GM18502 (cell line): ENCODE measurements around the gene L3MBTL2.

ENCODE experiments used
- ATAC-seq: cut with Tn5 transposase; IDR thresholded peaks from one replicate; pipeline ENCODE4 v1.9.1; 2021; ENCODE audit warnings: mild to moderate bottlenecking; ENCODE audit not compliant: unreplicated experiment, poor library complexity

The L3MBTL2 gene

DNA sequence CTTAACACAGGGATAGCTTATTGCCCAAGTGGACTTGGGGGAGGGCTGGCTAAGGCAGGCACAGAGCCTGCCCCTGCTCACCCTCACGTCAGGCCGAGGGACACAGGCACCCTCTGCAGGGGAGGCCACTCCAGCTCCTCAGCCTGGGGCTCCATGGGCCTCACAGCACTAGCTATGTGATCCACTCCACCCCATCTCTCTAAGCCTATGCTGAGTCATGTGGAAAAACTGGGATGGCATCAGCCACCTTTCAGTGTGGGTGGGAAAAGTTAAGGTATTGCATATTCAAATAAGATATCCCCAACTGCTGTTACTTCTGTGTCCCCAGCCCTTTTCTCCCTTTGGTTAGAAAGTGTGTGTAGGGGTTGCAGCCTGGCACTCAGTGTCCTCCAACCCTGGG is 58.6 kb downstream of the L3MBTL2 start:
- no peak for ATAC-seq

DNA sequence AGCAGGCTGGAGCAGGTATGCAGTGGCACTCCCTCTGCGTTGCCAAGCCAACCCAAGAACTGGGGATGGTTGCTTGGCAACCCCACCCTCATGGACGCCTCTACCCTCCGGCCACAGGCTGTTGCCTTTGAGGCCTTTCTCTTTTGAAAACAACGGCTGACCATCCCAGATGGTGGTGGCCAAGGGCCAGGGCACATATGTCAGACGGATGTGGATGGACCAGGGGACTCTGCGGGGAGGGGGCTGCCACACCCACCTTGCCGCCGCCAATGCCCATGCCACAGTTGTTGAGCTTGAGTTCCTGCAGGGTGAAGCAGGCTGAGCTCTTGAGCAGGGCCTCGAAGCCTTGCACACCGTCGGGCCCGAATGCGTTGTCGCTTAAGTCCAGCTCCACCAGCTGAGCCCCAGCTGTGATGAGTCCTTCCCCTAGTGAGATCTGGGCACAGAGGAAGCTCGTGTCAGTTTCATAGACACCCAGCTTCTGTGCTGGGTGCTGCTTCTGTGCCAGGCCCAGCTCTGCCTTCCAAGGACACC is 59.4 kb downstream of the L3MBTL2 start:
- no peak for ATAC-seq

DNA sequence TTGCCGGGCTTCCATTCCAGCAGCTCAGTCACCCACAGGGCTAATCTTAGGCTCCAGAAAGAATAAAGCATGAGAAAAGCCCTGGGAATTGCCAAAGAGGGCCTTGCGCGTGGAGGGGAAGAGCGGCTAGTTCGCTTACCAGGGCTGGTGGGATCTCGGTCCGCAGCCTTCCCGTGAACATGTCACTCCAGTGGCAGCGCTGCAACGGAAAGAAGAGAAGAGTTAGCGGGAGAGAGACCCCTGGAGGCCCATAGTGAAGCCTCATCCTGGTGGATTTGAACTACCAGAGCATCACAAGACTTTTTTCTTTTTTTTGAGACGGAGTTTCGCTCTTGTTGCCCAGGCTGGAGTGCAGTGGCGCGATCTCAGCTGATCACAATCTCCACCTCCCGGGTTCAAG is 62.8 kb downstream of the L3MBTL2 start:
- ATAC-seq = no peak

DNA sequence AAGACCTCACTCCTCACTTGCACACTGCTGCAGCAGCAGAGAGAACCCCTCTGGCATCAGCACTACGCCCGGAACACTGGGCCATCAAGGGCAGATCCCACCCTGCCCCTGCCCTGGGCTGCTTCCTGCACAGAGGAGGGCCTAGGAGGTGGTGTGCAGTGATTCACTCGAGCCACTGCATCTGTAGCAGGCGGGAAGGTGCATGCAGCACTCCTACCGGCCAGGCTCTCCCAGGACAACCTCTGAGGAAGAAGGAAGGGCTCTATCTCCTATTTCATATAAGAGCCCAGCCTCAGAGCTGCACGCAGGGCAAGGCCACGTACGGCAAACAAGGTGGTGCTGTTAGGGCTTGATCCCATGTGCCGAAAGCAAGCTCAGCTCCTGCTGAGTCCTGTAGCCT is 66.7 kb downstream of the L3MBTL2 start:
- no peak for ATAC-seq

DNA sequence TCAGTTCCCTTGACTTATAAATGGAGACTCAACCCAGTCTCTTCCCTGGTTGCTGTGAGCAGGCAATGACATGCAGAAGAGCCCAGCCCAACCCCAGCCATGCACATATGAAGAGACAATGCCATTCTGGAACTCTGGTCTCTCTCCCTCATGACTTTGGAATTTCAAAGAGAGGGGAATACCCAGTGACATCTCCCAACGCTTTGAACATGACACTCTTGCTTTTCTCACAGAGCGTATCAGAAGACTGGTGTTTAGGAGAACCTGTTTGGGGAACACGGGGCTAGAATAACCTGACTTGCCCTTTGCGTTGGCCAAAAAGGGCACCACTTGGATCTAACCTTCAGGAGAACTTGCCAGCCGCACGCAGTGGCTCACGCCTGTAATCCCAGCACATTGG is 68.0 kb downstream of the L3MBTL2 start:
- ATAC-seq = no peak

DNA sequence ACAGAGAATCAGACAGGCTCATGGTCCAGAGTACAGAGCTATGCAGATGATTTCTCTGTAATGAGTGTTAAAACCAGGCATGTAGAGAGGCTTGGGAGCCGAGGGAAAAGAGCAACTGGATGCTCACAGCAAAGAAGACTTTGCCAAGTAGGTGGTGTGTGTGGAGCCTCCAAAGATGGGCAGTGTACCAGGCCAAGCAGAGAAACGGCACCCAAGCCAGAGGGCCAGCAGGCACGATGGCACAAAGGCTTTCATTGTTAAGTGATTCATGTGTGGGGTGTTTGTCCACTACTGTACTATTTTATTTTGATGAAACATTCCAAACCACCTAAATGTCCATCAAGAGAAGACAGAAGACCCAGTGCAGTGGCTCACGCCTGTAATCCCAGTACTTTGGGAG is 69.7 kb downstream of the L3MBTL2 start:
- no peak for ATAC-seq

DNA sequence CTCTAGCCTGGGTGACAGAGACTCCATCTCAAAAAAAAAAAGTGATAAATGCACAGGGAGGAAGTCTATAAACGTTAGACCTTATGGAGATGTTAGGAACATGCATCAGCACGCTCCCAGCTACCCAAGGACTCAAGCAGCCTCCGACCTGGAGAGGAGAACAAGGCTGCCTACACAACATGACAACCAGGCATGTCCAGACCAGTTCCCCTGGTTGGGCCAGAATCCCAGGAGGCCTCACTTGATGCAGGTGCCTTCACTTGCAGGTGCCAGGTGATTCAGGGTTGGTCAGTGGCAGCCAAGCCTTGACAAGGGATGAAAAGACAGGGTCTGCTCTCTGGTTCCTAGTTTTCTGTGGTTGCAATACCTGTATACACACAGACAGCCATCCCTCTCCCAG is 75.0 kb downstream of the L3MBTL2 start:
- ATAC-seq = no peak

DNA sequence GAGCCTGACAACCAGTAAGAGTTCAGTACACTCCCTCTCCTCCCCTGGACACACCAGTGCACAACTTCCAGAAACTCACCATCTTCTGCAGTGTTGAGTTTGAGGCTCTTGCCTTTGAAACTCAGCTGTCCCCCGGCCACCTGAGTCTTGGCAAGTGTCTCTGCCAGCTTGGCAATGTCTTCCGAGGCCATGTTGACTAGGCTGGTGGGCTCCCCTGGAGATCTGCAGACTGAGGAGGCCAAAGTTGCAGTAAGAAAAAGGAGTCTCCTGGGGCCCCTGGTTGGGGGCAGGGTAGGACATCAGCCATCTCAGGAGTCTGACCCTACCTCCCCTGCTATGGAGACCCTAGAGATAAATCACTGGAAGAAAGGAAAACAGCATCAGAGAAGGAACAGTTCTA is 75.7 kb downstream of the L3MBTL2 start:
- no peak for ATAC-seq
